UCSD-AML1 (cell line): Measurements from ENCODE around the gene FAM110A.
A peak's percentile ranks its signal among the peaks of the same experiment; 100 is the strongest.
"Not testable (repeated sequence)": the region's sequence is repeated elsewhere in the genome, so short reads cannot be mapped to it uniquely, and the experiment has no call there.

Source experiments
- DNase-seq: peaks from one replicate; lab custom pipeline; 2025; ENCODE audit not compliant: unreplicated experiment; lab: John Stamatoyannopoulos, UW

The FAM110A gene

DNA sequence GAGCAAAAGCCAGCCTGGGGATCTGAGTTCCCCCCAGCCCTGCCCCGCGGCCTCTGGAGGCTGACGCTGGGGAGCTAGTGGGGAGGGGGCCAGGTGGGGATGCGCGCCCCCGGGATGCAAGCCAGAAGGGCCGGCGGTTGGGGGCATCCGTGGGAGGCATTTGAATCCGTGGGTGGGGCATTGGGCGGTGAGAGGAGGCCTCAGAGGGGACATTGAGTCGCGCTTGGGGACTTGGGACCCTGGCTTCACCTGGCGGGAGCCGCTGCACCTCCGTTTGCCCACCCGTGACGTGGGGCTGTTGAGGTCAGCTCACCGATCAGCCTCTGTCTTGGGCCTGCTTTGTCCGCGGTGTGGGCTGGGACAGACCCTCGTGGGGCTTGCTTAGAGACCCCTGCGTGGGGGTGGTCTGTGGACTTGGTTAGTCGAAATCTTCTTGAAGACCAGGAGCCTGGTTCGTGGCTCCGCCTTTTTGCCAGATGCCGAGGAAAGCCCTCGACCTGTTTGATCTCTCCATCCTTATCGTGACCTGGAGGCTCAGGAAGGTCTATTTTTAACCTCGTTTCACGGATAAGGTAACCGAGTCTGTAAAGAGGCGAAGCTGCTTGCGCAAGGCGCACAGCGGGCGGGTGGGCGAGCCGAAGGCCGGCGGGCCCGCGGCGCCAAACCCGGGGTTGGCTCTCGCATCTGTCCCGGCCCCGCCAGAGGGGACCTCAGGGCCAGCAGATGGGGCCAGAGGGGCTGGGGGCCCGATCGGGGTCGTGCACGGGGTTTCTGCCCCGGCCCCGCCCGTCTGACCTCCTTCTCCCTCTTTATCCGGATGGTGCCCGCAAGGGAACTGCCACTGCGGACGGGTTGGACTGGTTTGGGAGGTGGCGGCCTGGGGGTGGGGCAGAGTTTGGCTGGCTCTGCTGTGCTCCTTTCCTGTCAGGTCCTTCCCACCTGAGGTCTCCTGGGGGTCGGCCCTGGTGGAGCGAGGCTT is 8.3 kb downstream of the FAM110A start:
- DNase-seq, result no peak

DNA sequence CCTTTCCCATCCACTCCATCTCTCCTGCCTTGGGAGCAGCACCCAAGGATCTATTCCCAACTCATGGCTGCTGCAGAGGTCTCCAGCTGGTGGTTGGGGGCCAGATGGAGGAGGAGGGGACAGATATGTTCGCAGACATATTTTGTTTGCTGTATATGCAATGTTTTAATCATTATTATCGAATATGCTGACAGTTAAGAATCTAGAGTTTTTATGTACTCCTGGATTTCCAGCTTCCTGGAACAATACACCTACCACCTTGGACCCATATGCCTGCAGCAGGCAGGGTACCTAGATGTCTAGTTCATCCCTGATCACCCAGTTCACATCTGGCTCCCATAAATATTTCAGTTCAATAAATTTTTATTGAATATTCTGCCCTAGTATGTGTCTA is 9.0 kb downstream of the FAM110A start:
- no peak for DNase-seq

DNA sequence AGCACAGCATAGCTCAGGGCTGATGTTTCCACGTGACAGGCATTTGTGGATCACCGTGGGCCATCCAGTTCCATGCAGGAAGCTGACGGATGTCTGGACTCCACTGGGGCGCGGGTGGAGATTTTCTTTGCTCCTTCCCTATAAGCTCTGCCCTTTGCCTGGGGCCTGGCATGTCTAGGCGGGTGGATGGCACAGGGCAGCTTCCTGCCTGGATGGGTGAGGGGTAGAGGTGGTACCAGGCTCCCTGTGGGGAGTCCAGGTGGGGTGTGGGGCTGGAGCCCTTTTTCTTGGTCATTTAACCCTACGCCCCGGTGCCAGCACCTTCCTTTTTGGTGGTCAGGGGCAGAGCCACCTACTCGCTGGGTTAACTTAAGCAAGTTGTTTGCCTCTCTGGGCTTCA is 10.4 kb downstream of the FAM110A start:
- no peak for DNase-seq

DNA sequence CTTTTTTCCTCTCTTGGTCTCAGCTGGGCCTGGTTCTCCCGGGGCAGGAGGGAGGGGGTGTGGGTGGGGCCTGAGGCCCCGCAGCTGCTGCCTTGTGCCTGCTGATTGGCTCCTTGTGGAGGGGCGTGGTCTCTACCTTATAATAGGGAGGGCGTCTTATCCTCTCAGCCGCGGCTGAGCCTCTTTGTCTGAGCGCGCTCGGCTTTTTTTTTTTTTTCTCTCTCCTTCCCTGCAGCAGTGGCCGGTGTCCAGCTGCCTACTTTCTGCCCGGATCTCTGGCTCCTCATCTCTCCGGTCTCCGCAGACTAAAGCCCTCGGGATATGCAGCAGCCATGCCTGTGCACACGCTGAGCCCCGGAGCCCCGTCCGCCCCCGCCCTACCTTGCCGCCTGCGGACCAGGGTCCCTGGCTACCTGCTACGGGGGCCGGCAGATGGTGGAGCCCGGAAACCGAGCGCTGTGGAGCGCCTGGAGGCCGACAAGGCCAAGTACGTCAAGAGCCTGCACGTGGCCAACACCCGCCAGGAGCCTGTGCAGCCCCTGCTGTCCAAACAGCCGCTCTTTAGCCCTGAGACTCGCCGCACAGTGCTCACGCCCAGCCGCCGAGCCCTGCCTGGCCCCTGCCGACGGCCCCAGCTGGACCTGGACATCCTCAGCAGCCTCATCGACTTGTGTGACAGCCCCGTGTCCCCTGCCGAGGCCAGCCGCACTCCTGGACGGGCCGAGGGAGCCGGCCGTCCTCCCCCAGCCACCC is 11.1 kb downstream of the FAM110A start:
- DNase-seq, result peak; percentile 82

DNA sequence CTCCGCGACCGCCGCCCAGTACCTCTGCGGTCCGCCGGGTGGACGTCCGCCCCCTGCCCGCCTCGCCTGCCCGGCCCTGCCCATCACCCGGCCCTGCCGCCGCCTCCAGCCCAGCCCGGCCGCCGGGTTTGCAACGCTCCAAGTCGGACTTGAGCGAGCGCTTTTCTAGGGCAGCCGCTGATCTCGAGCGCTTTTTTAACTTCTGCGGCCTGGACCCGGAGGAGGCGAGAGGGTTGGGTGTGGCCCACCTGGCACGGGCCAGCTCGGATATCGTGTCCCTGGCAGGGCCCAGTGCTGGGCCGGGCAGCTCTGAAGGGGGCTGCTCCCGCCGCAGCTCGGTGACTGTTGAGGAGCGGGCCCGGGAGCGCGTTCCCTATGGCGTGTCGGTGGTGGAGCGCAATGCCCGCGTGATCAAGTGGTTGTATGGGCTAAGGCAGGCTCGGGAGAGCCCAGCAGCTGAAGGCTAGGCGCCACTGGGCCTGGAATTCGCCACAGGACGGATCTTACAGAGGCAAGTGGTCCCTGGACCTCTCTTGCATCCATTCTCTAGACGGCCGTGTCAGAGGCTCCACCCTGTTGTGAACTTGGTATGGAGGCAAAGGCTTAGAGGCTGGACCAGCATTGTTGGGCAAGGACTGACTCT is 11.8 kb downstream of the FAM110A start:
- DNase-seq, result no peak

DNA sequence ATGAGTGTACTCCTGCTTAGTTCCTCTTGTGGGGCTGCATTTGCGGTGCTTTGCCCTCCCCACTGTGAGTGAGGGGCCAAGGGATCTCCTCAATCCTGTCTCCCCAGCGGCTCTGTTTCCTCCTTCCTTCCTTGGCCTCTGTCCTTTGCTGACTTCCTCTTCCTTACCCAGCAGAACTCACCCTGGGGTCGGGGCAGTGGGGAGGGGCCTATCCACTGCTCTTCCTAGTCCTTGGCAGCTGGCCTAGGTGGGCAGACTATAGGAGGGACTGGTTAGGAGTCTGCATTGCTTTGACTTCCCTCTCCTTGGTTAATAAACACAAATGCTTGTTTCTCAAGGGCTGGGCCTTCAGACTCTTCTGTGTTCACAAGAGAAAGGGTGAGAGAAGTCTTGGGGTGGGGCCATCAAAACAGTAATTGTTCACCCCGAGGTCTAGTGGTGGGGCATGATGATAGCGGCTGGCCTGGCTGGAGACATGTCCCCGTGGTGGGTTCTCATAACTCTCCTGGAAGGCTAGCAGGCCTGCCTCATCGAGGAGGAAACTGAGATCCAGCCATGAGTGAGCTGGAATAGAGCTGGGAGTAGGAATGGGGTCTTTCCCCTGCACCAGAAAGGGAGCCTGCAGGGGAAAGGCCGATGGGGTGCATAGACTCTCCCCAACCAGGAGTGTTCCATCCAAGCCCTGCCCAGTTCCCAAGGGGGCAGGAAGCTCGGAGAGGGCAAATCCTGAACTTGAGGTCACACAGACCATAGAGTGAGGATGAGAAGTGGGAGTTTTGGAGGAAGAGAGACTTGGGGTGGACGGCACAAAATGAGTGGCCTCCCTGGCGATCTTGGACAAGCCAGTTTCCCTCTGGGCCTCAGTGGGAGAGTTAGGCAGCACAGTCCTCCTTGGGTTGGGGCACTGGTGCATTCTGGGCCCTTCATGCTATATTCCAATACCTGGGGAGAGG is 12.7 kb downstream of the FAM110A start:
- peak; percentile 63 for DNase-seq

DNA sequence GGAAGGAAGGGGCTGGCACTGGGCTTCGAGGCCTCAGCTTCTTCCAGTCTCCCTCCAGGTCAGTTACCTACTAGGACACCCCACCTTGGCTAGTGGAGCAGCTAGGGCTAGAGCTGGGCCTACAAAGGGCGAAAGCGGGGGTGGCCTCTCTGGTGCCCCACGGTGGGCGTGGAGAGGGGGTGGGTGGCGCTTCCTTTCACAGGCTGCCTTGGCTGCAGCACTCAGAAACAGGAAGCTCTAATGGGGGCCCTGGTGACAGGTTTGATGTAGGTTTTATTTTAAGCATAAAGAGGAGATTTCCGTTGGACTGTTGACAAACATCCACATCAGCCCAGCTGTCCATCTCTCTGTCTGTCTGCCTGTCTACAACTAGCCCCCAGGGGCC is 13.4 kb downstream of the FAM110A start:
- DNase-seq, result peak; percentile 82

DNA sequence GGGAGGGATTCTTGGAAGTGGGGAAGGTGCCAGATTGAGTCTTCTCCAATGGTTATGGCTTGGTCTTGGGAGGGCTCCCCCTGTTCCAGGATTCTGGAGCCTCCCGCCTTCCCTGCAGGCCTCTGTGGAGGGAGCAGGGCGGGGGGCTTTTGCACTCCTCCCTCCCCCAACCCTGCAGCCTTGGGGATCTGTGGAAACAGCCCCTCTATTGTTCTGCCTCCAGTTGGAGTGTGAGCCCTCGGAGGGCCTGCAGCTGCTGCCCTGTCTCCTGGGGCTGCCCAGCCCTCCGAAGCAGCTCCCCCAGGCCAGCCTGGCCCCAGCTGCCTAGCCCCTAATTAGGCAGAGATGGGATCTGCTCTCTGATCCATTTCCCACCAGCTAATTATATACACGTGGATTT is 14.7 kb downstream of the FAM110A start:
- no peak for DNase-seq

DNA sequence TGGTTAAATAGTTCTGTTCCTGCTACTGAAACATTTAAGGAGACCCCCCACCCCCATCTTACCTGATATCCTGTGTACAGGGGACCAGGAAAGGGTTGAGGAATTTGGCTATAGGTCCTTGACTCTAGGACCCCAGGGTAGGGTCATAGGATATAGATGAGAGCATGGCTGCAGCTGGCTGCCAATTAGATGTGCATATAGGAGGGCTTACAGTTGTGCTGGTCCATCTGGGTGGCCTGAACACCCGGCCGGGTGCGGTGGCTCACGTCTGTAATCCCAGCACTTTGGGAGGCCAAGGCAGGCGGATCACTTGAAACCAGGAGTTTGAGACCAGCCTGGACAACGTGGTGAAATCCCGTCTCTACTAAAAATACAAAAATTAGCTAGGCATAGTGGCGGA is 15.2 kb downstream of the FAM110A start:
- not testable (repeated sequence) for DNase-seq

DNA sequence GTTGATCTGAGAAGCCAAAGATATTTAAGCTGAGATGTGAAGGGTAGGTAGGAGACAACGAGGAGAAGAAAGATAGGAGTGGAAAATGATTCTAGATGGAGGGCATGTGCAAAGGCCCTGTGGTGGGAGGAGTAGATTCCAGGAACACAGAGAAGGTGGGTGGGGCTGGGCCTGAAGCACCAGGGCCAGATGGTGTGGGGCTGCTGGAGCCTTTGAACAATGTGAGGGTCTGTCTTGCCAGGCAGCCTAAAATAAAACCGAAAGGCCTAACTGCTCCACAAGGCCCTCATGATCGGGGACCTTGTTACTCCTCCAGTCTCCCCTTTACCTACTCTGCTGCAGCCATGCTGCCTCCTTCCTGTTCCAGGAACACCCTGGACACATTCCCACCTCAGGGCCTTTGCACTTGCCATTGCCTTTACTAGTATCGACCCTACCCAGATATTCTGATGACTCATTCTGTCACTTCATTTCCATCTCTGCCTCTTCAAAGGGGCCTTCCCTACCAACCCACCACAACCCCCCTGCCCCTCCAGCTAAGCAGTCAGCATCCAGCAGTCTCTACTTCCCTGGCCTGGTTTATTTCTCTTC is 20.0 kb downstream of the FAM110A start:
- DNase-seq, result no peak

DNA sequence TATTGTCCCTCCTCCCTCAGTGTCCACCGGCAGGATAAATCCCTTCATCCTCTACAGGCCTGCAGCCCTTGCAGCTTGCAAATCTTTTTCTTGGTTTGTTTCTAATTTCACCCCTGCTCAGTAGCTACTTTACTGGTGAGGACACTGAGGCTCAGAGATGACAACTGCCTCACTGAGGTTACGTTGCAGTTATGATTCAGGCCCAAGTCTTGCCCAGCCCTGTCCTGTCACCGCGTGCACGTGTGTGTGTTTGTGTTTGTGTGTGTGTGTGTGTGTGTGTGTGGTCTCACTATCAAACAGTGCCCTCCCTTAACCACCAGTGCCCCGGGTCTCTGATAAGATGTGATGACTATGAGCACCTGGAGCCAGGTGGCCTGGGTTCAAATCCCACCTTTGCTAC is 21.1 kb downstream of the FAM110A start:
- no peak for DNase-seq

DNA sequence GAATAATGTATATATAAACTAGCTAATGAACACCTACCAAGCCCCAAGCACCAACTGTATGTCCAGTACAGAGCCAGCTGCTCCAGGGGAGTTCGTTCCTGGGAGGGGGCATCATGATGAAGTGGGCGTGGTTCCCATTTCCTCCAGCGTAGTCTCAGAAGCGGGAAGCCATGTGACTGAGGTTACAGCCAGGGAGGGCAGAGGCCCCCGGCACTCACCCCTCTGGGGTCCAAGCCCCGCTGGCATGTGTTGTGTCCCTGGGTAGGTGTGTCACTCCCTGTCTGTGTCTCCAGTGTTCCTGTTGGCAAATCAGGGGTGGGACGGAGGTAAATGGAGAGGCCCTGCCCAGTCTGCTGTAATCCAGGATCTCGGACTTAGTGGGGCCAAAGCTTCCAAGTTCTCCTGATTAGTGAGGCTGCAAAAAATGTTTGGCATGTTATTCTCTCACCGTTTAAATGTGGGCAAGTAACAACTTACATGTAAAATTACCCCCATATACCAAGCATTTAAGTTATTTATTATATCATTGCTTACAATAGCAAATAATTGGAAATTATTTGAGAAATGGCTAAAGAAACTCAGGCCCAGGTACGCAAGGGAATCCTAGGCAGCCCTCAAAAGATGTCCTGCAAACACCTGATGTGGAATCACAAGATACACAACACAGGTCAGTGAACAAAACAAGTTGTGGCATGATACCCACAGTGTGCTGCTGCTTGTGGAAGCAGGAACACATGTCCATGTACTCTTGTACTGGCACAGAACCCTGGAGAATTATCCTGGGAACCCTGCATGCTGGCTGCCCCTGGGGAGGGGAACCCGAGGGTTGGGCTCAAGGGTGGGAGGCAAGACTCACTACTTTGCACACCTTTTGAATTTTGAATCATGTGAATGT is 22.2 kb downstream of the FAM110A start:
- DNase-seq, result no peak

DNA sequence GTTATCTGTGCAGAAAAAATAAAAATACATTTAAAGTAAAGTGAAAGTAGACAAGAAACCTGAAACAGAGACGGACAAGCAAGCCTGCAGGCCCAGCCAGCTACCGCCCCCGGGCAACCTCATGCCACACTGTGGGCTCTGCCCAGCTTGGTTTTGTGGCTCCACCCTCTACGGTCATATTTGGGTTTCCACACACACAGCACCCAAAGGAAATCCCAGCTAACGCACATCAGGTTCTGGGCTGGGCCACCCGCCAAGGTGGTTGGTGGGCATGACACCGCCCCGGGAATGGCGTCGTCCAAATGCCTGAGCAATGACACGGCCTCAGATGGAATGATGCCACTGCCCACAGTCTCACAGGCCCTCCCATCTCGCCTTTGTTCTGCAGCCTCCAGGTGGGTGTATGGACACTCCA is 22.9 kb downstream of the FAM110A start:
- DNase-seq, result no peak

DNA sequence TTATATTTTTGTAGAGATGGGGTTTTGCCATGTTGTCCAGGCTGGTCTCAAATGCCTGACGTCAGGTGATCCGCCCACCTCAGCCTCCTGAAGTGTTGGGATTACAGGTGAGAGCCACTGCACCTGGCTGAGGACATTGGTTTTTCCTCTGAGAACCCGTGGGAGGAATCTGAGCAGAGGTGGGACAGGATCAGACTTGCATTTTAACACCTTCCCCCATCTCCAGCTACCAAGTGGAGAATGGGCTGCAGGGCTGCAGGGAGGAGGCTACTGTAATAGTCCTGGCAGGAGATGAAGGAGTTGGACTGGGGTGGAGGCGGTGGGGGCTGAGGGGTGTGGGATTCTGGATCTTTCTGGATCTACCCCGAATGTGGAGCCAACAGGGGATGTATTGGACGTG is 24.5 kb downstream of the FAM110A start:
- no peak for DNase-seq

DNA sequence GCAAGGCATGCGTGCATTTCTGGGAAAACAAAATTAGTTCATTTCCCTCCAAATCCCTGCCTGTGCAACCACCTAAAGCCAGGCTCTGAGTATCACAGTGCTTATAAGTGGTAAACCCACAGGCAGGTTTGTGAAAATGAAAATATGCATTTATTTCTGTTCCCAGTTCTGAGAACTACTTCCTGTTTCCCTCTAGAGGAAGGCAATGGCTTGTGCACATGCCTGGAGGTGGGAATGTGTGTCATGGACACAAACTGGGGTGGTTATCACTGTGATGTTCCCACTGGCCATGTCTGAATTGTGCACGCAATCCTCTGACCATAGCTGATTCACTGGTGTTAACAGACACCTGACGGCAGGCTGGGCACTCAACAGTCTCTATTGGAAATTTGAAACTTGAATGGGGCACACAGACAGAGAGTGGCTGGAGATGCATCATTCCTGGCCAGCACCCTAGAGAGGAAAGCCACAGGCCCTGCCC is 26.3 kb downstream of the FAM110A start:
- DNase-seq, result no peak

DNA sequence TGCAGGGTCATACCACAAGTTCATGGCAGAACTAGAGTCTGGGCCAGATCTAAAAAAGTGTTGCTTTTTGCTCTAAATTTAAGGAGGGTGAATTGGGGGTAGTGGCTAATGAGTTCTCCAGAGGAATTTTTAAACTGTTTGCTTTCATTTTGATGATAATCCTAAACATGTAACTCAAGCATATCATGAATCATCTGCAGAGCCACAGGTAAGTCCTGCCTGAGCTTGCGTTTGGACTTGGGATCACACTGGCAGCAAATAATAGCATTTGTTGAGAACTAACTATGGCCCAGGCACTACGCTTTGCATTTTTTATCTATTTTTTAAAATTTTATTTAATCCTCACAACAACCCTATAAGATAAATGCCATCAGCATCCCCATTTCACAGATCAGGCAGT is 27.4 kb downstream of the FAM110A start:
- no peak for DNase-seq

DNA sequence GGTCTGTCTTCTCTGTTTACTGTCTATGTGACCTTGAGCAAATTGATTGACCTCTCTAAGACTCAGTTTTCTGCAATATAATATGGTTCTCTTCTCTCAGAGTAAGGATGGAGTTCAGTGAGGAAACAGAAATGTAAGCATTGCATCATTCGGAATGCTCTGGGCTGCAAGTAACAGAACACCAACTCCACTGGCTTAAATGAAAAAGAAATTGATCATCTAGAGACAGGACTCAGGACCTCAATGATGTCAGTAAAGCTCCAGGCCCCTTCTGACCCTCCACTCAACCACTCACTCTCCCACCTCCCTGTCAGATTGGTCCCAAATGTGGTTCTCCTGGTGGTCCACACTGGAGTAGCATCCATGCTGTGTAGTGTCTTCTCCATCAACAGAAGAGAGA is 31.9 kb downstream of the FAM110A start:
- DNase-seq, result no peak

DNA sequence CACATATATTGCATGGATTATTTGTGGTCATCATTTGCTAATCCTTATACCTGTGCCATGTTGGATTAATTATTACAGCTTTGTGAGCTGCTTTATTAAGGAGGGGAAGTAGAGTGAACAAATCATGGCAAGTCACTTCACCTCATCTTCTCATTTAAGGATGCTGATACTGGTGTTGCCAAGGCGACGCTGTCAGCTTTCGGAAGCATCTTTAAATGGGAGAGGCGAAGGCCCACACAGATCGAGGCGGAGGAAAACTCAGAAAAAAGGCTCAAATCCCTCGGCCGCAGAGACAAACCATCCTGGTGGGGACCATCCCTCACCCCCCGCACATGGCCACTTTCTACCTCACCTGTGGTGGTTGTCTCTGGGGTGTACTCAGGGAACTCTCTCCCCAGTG is 34.8 kb downstream of the FAM110A start:
- no peak for DNase-seq

DNA sequence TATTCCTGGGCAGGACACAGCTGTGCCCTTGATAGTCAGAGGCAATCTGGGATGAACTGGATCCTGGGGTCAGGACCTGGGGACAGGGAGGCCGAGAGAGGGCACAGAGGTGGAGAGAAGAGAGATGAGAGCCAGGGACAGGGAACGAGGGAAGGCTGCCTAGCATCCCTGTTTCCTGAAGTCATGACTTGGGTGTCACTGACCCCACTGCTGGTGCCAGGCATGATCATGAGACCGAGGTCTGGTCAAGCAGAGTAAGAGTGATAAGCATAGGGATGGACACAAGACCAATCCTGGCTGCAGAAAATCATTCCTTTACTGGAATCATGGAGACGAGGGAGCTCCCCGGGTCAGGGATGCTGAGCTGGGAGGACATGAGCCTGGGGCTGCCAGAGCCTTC is 36.1 kb downstream of the FAM110A start:
- DNase-seq, result no peak
